H1 (cell line): ENCODE data around the gene POLA1. TPM values are rescaled to one million over a fixed set of nuclear protein-coding genes. Genes with fewer than 3 reads are reported as not detected.

ENCODE experiments used
- ATF2 ChIP-seq: IDR thresholded peaks from 2 replicates; pipeline ENCODE4 v1.6.1; 2012; ENCODE audit warnings: low read length, inconsistent platforms
- KDM5A ChIP-seq: fragments of 200-600 bp; IDR thresholded peaks from 2 replicates; pipeline ENCODE4 v1.7.1; 2012; ENCODE audit warnings: mild to moderate bottlenecking, low read length, inconsistent platforms, mixed read lengths
- POLR2AphosphoS5 ChIP-seq: IDR thresholded peaks from 2 replicates; pipeline ENCODE4 v1.6.1; 2011; ENCODE audit warnings: low read depth, low read length
- polyA plus RNA-seq, 7 experiments: library from polyadenylated mRNA; depleted of rRNA in 3 of 7; stranded (reverse) in 5 of 7; unstranded in 2 of 7; fragments of >200 nt in 5 of 7; fragments of 200-250 nt in 2 of 7; gene quantifications; 1 replicate in 5 of 7; 2 replicates in 1 of 7; 4 replicates in 1 of 7; pipeline versions ENCODE4 v1.2.1 to v1.2.3, GENCODE V29; 2011 to 2013; ENCODE audit warnings: missing spikeins in 2 of 7, mixed read lengths in 2 of 7
- total RNA-seq: library from RNA; stranded (reverse); fragmentation: NEBNext Ultra II Directional; extraction: Animal tissue kit (Norgen Biotek cat#: 25700); gene quantifications from 2 replicates; pipeline ENCODE4 v1.2.1, GENCODE V29; 2021

Gene POLA1
- total and polyA plus RNA-seq, 2 of the 8 experiments (the other 6 are each of a cell fraction or from before 2014, with no cell fraction given), result 5.6 to 34.9 TPM

- no peak for TF ChIP-seq ATF2
- no peak for TF ChIP-seq KDM5A
- no peak for TF ChIP-seq POLR2AphosphoS5
- TF ChIP-seq, all 59 proteins: peak for 0
These were observed 184.3 kb downstream of the POLA1 start (continued) for GRCh38 chrX:24877854-24878650.
